ENCODE data around the gene SHISA7. TPM values are rescaled to one million over a fixed set of nuclear protein-coding genes. Genes with fewer than 3 reads are reported as not detected.
A peak's percentile ranks its signal among the peaks of the same experiment; 100 is the strongest.

The SHISA7 gene
- total RNA-seq, 2 experiments from 2014 or later: not detected

GRCh38 chr19:55382013-55382412 lies 61.1 kb downstream of the SHISA7 start:
- no peak overlapping the region for H3K27ac Mint-ChIP-seq
- CTCF ChIA-PET: no interaction called here

DNA sequence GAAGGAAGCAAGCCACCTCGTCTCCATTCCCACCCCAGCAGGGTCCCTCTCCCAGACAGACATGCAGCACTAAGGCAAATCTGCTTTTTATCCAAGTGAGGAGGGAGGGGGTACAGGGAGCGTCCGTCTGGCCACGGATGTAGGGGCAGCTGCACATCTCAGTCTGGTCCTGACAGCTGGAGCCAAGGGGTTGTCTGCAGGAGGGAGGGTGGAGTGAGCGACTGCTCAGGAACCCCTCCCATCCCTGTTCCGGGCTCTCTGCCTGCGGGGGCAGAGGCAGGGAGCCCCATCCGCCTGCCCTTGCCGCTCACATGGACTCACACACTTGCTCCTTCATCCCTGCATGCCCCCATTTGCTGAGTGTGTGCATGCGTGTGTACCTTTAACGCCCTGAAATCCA lies 63.9 kb downstream of the SHISA7 start:
- ChIA-PET POLR2A (no interaction called here), CTCF (no interaction called here)
- DNase-seq: no peak
- H3K27ac Mint-ChIP-seq: no peak overlapping the region
- H3K9me3 Mint-ChIP-seq: no peaks in the 10 kb centered on the region
- H3K36me3 Mint-ChIP-seq (ENCODE audit: low read depth): peaks cover 14% of the 10 kb centered on the region
- no peak overlapping the region for H3K4me3 Mint-ChIP-seq
- H3K27me3 Mint-ChIP-seq: peaks cover 2% of the 10 kb centered on the region
- peaks cover 21% of the 10 kb centered on the region for H3K4me1 Mint-ChIP-seq

More at GRCh38 chr19:55382013-55382412, 61.1 kb downstream of the SHISA7 start:
- peaks cover 34% of the 10 kb centered on the region for H3K4me1 Mint-ChIP-seq
- peaks cover 27% of the 10 kb centered on the region for H3K36me3 Mint-ChIP-seq (ENCODE audit: low read depth)
- H3K9me3 Mint-ChIP-seq: no peaks in the 10 kb centered on the region
- no peaks in the 10 kb centered on the region for H3K27me3 Mint-ChIP-seq
- POLR2A ChIA-PET: no interaction called here
- peak overlapping the region; percentile 88 for H3K4me3 Mint-ChIP-seq
- no peak for DNase-seq

Other genes with a start within 250 kb of the SHISA7 start
- gene PTPRH, start 233.8 kb downstream of the SHISA7 start, total RNA-seq: not detected
- 10 to 100 TPM; 12.7 to 16.7 TPM for gene TMEM86B, start 214.5 kb downstream of the SHISA7 start, total RNA-seq
- 100 to 1,000 TPM; 189 to 222 TPM for gene PPP6R1, start 184.3 kb downstream of the SHISA7 start, total RNA-seq
- gene HSPBP1, start 163.2 kb downstream of the SHISA7 start, total RNA-seq: 10 to 100 TPM; 23.1 to 26.9 TPM
- gene BRSK1, start 159.3 kb downstream of the SHISA7 start, total RNA-seq: 1 to 10 TPM; 6.8 TPM
- gene TMEM150B, start 118.0 kb downstream of the SHISA7 start, total RNA-seq: under 1 TPM in 1 of 2 experiments, not detected in 1; 0.79 TPM
- gene KMT5C, start 103.4 kb downstream of the SHISA7 start, total RNA-seq: 10 to 100 TPM; 21.7 to 28.3 TPM
- not detected for gene COX6B2, start 88.6 kb downstream of the SHISA7 start, total RNA-seq
- gene GARIN5B, start 80.0 kb downstream of the SHISA7 start, total RNA-seq: not detected
- under 1 TPM; 0.27 TPM for gene IL11, start 72.8 kb downstream of the SHISA7 start, total RNA-seq
- gene TMEM190, start 66.5 kb downstream of the SHISA7 start, total RNA-seq: not detected
- 10 to 100 TPM; 20.6 to 29.8 TPM for gene TMEM238, start 59.0 kb downstream of the SHISA7 start, total RNA-seq
- 1,000 to 10,000 TPM; 3,109 to 3,457 TPM for gene RPL28, start 57.4 kb downstream of the SHISA7 start, total RNA-seq
- gene UBE2S, start 35.5 kb downstream of the SHISA7 start, total RNA-seq: 100 to 1,000 TPM; 238 to 255 TPM
- 10 to 100 TPM; 18.9 to 20.7 TPM for gene ISOC2, start 18.3 kb upstream of the SHISA7 start, total RNA-seq
- not detected for gene C19orf85, start 21.5 kb upstream of the SHISA7 start, total RNA-seq
- 1 to 10 TPM; 7.3 to 9.7 TPM for gene ZNF628, start 33.3 kb upstream of the SHISA7 start, total RNA-seq
- 10 to 100 TPM; 11.7 TPM for gene NAT14, start 41.9 kb upstream of the SHISA7 start, total RNA-seq
- gene SSC5D, start 45.1 kb upstream of the SHISA7 start, total RNA-seq: under 1 TPM; 0.42 to 0.98 TPM
- gene SBK2, start 93.8 kb upstream of the SHISA7 start, total RNA-seq: not detected
- gene SBK3, start 102.2 kb upstream of the SHISA7 start, total RNA-seq: not detected
- gene ZNF579, start 137.5 kb upstream of the SHISA7 start, total RNA-seq: 1 to 10 TPM; 7.0 to 8.0 TPM
- 10 to 100 TPM; 15.3 to 16.9 TPM for gene FIZ1, start 156.2 kb upstream of the SHISA7 start, total RNA-seq
- gene ZNF524, start 157.0 kb upstream of the SHISA7 start, total RNA-seq: 10 to 100 TPM; 31.2 to 32.9 TPM
- 10 to 100 TPM; 14.2 TPM for gene ZNF865, start 162.3 kb upstream of the SHISA7 start, total RNA-seq
- gene ZNF784, start 181.3 kb upstream of the SHISA7 start, total RNA-seq: 1 to 10 TPM; 4.3 to 5.8 TPM
- 10 to 100 TPM; 44.6 to 45.9 TPM for gene ZNF580, start 197.7 kb upstream of the SHISA7 start, total RNA-seq
- 10 to 100 TPM; 24.1 to 25.5 TPM for gene ZNF581, start 200.3 kb upstream of the SHISA7 start, total RNA-seq
- 1 to 10 TPM; 8.3 to 8.8 TPM for gene CCDC106, start 204.9 kb upstream of the SHISA7 start, total RNA-seq
- 100 to 1,000 TPM; 239 to 281 TPM for gene U2AF2, start 211.7 kb upstream of the SHISA7 start, total RNA-seq
- gene EPN1, start 231.9 kb upstream of the SHISA7 start, total RNA-seq: 10 to 100 TPM; 50.8 to 64.2 TPM